AG04450 (cell line): ENCODE measurements around the gene VCX3A. TPM values are rescaled to one million over a fixed set of nuclear protein-coding genes. Genes with fewer than 3 reads are reported as not detected.
"Not testable (repeated sequence)": the region's sequence is repeated elsewhere in the genome, so short reads cannot be mapped to it uniquely, and the experiment has no call there.

Source experiments
- CTCF ChIA-PET: fragments of 300-600, 350-600 bp; formaldehyde crosslinking; extraction: SDS; loops from one replicate; lab custom pipeline; 2022; ENCODE audit warnings: antibody characterized with exemption, inconsistent platforms; lab: Charles Lee
- POLR2A ChIA-PET: fragments of 350-600 bp; formaldehyde crosslinking; extraction: SDS; loops from one replicate; lab custom pipeline; 2021; ENCODE audit warnings: antibody characterized with exemption, inconsistent platforms; lab: Yijun Ruan, JAX
- DNase-seq: peaks from one replicate; pipeline ENCODE4 v3.0.0-alpha.2; 2011; ENCODE audit warnings: low read depth, low spot score
- H3K27ac ChIP-seq: one replicate; pipeline ENCODE4 v1.5.1; 2012; ENCODE audit warnings: low read depth, low read length, control low read depth
- H3K27me3 ChIP-seq: one replicate; pipeline ENCODE4 v1.6.0; 2012; ENCODE audit warnings: low read length; ENCODE audit not compliant: control insufficient read depth, insufficient read depth
- H3K4me3 ChIP-seq: 2 replicates; pipeline ENCODE4 v1.5.1; 2011; ENCODE audit warnings: mild to moderate bottlenecking, low read depth, low read length, control low read depth
- H3K9me3 ChIP-seq: 2 replicates; pipeline ENCODE4 v1.5.1; 2012; ENCODE audit warnings: low read length; ENCODE audit not compliant: control insufficient read depth, insufficient read depth
- polyA minus RNA-seq: library from RNA; depleted of rRNA, polyadenylated mRNA; stranded (reverse); fragments of >200 nt; gene quantifications from 2 replicates; pipeline ENCODE4 v1.2.3, GENCODE V29; 2011; rRNA and poly(A)+ RNA removed
- polyA plus RNA-seq: library from polyadenylated mRNA; depleted of rRNA; stranded (reverse); fragments of >200 nt; gene quantifications from 2 replicates; pipeline ENCODE4 v1.2.3, GENCODE V29; 2011; rRNA removed
- TF ChIP-seq, protein P1 (sequence below): IDR thresholded peaks from 2 replicates; pipeline ENCODE4 v1.5.1; 2011; ENCODE audit warnings: low read depth, low read length, control low read depth, inconsistent platforms

VCX3A gene
- polyA plus RNA-seq (not detected in 2 replicates), polyA minus RNA-seq (not detected in 2 replicates)

DNA sequence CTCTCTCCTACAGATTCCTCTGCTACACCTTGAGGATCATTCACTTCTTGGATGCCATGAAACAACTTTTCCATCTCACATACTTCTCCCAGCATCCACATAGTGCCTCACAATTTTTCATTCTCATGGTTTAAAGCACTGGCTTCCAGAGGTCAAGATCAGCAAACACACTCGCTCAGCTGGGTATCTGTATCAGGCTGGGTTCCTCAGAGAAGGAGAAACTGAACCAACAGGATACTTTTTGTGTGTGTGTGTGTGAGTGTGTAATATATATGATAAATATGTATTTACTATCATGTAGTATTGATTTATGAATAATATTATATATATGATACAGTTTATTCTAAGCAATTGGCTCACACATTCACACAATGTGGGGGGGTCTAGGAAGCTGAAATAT, at the start of gene VCX3A:
VCX3A (minus strand) TSS at position 101 of the 400 bp plus-strand sequence. CDS start 621 bp downstream, outside the sequence.
- H3K27ac ChIP-seq, H3K27me3 ChIP-seq, DNase-seq, CTCF ChIA-PET, H3K9me3 ChIP-seq, POLR2A ChIA-PET, H3K4me3 ChIP-seq: not testable (repeated sequence)

DNA sequence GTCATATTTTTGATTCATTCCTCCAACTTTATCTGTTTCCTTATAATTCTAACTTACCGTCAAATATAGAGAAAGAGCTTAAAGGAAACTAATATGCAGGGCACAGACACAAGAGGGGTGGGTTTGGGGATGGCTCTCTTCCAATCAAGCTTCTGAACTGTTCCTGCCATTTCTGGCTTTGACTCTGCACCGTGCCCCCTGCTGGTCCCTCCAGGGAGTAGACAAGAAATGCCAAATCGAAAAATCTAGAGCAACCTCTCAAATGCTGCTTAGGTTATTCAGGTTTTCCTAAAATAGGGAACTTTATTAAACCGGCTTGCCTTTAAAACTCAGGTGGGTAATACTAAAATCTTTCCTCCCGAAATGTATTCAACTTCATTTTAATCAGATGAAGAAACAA, 39.8 kb upstream of the VCX3A start:
- no peak for DNase-seq

DNA sequence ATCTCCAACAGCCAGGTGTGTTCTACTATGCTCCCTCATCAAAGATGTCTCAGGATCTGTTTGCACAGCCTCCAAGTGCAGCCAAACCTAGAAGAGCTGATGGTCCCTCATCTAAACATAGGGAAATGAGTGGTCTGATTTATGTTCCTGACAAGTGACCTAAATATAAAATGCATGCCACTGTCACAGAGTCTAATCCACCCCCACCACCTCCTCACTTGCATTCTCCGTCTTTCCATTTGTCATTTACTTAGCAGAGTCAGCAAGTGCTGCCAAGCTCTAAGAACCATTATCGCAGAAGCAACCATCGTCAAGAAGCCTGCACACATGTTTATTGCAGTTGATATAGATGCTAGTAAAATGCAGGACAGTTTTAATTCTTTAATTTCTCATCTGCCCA, 33.1 kb upstream of the VCX3A start:
- ChIA-PET CTCF (no interaction called here), POLR2A (no interaction called here)
- Histone ChIP-seq H3K9me3 (no peaks in the 10 kb centered on the region), H3K27ac (no peak overlapping the region), H3K4me3 (no peak overlapping the region), H3K27me3 (no peaks in the 10 kb centered on the region)
- TF ChIP-seq, protein P1, sequence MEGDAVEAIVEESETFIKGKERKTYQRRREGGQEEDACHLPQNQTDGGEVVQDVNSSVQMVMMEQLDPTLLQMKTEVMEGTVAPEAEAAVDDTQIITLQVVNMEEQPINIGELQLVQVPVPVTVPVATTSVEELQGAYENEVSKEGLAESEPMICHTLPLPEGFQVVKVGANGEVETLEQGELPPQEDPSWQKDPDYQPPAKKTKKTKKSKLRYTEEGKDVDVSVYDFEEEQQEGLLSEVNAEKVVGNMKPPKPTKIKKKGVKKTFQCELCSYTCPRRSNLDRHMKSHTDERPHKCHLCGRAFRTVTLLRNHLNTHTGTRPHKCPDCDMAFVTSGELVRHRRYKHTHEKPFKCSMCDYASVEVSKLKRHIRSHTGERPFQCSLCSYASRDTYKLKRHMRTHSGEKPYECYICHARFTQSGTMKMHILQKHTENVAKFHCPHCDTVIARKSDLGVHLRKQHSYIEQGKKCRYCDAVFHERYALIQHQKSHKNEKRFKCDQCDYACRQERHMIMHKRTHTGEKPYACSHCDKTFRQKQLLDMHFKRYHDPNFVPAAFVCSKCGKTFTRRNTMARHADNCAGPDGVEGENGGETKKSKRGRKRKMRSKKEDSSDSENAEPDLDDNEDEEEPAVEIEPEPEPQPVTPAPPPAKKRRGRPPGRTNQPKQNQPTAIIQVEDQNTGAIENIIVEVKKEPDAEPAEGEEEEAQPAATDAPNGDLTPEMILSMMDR: no peak
- no peak for DNase-seq

More for the DNA sequence above, 39.8 kb upstream of the VCX3A start:
- CTCF ChIA-PET: no interaction called here
- H3K27me3 ChIP-seq: no peaks in the 10 kb centered on the region
- TF ChIP-seq, protein P1: no peak
- H3K9me3 ChIP-seq: no peaks in the 10 kb centered on the region
- POLR2A ChIA-PET: no interaction called here
- no peak overlapping the region for H3K27ac ChIP-seq
- H3K4me3 ChIP-seq: no peak overlapping the region

DNA sequence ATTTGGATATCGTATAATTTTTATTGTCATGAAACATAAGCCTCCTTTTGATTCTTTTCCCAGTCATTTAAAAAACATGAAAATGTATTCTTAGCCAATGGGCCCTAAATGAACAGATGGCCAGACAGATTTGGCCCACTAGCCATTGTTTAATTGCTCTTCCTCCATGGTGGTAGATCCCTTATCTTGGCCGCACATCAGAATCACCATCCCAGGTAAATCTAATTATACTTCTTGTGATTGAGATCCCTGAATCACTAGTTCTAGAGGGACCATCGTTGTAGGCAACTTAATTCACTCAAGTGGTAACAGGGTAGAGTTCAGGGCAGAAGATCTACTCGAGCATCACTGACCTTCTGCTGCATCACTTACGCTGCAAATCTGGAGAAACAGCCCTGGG, 24.1 kb upstream of the VCX3A start:
- CTCF ChIA-PET: no interaction called here
- TF ChIP-seq, protein P1: no peak
- POLR2A ChIA-PET: no interaction called here

DNA sequence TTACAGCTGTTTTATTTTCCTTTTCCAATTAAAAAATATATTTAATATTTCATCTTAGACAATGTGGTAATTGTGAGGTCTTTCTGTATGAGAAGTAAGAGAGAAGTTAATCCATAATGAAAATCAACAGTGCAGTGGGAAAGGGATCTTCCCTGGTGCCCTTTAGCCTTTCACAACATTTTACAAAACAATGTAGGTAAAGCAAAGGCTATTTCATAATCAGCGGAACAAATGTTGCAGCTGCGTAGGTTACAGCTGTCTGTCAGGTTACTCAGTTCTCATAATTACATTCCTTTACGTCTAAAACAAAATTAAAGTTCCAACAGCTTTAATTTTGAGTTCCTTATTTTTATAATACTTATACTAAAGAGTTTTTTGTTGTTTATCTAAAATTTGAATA, 22.8 kb upstream of the VCX3A start:
- H3K4me3 ChIP-seq: no peak overlapping the region
- H3K27ac ChIP-seq: no peak overlapping the region
- TF ChIP-seq, protein P1: no peak
- ChIA-PET CTCF (no interaction called here), POLR2A (no interaction called here)
- H3K9me3 ChIP-seq: no peaks in the 10 kb centered on the region
- H3K27me3 ChIP-seq: no peaks in the 10 kb centered on the region
- no peak for DNase-seq

More for the DNA sequence above, 24.1 kb upstream of the VCX3A start:
- no peaks in the 10 kb centered on the region for H3K27me3 ChIP-seq
- no peaks in the 10 kb centered on the region for H3K9me3 ChIP-seq
- no peak for DNase-seq
- no peak overlapping the region for H3K27ac ChIP-seq
- H3K4me3 ChIP-seq: no peak overlapping the region
